Measurements from ENCODE around the gene BCAS3.

The BCAS3 gene

GRCh38 chr17:61387011-61387410 is 709.4 kb downstream of the BCAS3 start:
- TF ChIP-seq POLR2A (IDR thresholded peaks at IDR 0.05; ENCODE audit: low read length): no peak
- no peak for TF ChIP-seq GATA1 (IDR thresholded peaks at IDR 0.05; ENCODE audit: low read depth, low read length)
- no peak for DNase-seq

- no peak for DNase-seq
- TF ChIP-seq POLR2A (IDR thresholded peaks at IDR 0.05; ENCODE audit: low read length) (no peak), GATA1 (IDR thresholded peaks at IDR 0.05; ENCODE audit: low read depth, low read length) (no peak)
Measured at GRCh38 chr17:61387511-61388305, 710.1 kb downstream of the BCAS3 start.

- no peak for TF ChIP-seq POLR2A (IDR thresholded peaks at IDR 0.05; ENCODE audit: low read length)
- TF ChIP-seq GATA1 (IDR thresholded peaks at IDR 0.05; ENCODE audit: low read depth, low read length): no peak
- DNase-seq: no peak
Measured at GRCh38 chr17:61388561-61389356, 711.1 kb downstream of the BCAS3 start.

GRCh38 chr17:61389670-61390478 is 712.2 kb downstream of the BCAS3 start:
- DNase-seq: peak in 1 of 2 experiments; percentile 62
- TF ChIP-seq POLR2A (IDR thresholded peaks at IDR 0.05; ENCODE audit: low read length) (no peak), GATA1 (IDR thresholded peaks at IDR 0.05; ENCODE audit: low read depth, low read length) (no peak)

- no peak for TF ChIP-seq POLR2A (IDR thresholded peaks at IDR 0.05; ENCODE audit: low read length)
- TF ChIP-seq GATA1 (IDR thresholded peaks at IDR 0.05; ENCODE audit: low read depth, low read length): no peak
- no peak for DNase-seq
Measured at GRCh38 chr17:61390479-61390791, 712.8 kb downstream of the BCAS3 start.

GRCh38 chr17:61391595-61392291 is 714.1 kb downstream of the BCAS3 start:
- TF ChIP-seq POLR2A (IDR thresholded peaks at IDR 0.05; ENCODE audit: low read length) (no peak), GATA1 (IDR thresholded peaks at IDR 0.05; ENCODE audit: low read depth, low read length) (no peak)
- DNase-seq: no peak

DNA sequence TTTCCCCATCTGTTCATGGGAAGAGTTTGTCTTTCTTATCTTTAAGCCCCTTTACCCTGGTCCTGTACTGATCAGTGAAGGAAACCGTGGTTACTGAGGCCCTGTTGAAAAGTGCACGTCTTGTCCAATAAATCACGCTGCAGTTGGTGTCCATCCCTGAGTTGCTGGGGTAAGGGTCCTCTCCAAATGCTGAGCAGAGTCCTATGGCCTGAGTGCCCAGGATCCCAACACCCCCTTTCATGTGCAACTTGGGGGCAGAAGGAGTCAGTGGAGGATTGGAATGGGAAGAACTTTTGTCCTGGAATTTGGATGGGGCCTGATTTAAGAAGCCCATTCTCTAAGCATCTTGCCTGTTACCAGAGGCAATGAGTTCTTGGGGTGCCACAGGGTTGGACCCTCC is 715.0 kb downstream of the BCAS3 start:
- TF ChIP-seq GATA1 (IDR thresholded peaks at IDR 0.05; ENCODE audit: low read depth, low read length) (no peak), POLR2A (IDR thresholded peaks at IDR 0.05; ENCODE audit: low read length) (no peak)
- no peak for DNase-seq

DNA sequence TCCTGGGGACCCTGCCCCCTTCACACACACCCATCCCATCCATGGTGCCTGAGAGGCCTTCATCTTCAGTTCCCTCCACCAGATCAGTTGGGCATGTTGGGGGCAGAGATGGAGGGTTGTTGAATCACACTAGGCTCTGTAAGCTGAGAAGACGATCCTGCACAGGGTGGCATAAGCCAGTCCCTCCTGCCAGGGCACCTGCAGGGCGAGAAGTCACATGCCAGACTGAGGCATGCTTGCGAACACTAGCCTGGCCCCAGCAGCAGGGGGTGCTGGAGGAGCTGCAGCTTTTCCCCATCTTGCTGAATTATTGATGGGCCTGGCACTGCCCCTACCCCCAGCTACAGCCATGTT is 715.9 kb downstream of the BCAS3 start:
- DNase-seq: no peak
- TF ChIP-seq GATA1 (IDR thresholded peaks at IDR 0.05; ENCODE audit: low read depth, low read length) (no peak), POLR2A (IDR thresholded peaks at IDR 0.05; ENCODE audit: low read length) (no peak)

DNA sequence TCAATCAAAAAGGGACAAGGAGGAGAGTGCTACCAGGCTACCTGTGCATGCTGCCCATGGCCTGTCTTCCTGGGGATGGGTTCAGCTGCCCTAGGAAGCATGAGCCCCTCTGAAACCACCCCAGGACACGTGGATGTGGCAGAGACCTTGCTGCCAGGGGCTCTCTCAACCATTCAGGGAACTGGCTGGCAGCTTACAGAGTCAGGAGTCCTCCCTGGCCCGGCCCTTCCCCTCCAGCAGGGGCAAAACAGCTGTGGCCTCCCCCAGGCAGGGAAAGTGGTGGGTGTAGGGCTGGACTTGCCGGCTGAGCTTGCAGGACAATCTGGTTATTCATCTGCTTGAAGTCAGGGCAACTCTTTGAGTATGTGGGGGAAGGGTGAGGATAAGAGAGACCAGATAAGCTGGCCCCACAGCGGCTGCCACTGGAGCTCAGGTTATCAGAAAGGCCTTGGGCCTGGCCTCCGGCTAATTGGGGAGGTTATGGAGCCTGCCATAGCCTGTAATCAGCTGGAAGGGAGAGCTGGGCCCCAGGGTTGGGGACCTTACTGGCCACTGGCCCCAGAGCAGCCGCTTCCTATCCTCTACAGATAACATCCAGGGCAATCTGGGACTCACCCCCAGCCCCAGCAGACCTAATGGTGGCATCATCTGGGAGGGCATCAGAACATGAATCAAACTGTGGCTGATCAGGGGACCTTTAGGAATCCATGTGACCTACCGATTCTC is 716.4 kb downstream of the BCAS3 start:
- TF ChIP-seq POLR2A (IDR thresholded peaks at IDR 0.05; ENCODE audit: low read length) (no peak), GATA1 (IDR thresholded peaks at IDR 0.05; ENCODE audit: low read depth, low read length) (no peak)
- DNase-seq: no peak

DNA sequence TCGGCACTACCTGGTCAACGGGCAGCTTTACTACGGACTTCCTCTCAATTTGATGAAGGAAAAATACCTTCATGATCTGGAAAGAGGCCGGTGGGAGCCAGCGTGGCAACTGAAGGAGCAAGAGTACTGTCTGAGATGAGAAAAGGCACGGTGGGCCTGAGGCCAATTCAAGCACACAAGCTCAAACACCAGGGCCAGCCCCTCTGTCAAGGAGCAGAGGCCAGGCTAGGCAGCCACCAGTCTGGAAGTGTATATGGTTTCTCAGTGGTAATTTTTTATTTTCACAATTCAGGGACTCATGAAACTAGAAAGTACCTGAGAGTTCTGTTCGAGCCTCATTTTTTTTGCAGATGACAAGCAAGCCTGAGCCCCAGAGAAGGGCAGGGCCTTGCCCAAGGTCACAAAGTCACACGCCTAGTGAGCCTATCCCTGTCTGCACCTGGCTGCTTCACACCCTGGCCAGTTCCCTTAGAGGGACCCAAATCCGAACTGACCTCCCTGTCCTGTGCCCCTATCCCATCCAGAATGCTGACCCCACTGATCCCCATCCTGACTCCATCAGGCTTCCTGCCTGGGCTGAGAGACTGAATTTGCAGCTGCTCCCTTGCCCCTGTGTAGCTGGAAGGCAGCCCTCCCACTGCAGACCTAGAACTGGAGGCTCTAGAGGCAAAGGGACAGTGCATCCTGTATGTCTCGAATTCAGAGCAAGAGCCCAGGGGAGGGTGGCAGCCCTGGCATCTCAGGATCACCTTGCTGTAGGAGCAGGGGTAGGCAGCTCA is 717.2 kb downstream of the BCAS3 start:
- DNase-seq: no peak
- TF ChIP-seq GATA1 (IDR thresholded peaks at IDR 0.05; ENCODE audit: low read depth, low read length) (no peak), POLR2A (IDR thresholded peaks at IDR 0.05; ENCODE audit: low read length) (no peak)

DNA sequence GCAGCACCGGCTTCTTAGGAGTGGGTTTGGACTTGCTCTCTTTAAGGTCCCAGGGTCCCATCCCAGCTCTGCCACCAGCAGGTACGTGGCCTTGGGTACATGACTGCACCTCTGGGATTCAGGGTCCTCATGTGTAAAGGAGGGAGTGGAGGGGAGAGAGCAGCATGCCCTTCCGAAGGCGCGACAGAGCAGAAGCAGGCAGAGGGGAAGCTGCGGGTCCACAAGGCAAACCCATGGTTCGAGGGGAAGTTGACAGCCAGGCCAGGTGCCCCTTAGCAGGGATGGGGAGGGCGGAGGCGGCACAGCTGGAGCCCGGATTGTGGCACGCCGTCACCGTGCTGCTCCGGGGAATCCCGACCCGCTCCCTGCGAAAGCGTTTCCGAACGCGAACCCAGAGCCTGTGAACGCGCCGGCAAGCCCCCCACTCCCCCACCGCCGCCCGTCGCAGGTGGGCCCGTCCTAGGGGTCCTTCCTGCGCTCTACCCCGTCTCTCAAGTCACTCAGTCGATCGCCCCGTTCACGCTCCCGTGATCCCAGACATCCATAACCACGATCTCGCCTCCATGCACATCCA is 717.8 kb downstream of the BCAS3 start:
- no peak for TF ChIP-seq GATA1 (IDR thresholded peaks at IDR 0.05; ENCODE audit: low read depth, low read length)
- TF ChIP-seq POLR2A (IDR thresholded peaks at IDR 0.05; ENCODE audit: low read length): no peak
- DNase-seq: no peak

GRCh38 chr17:61395983-61396585 is 718.4 kb downstream of the BCAS3 start:
- no peak for DNase-seq
- TF ChIP-seq POLR2A (IDR thresholded peaks at IDR 0.05; ENCODE audit: low read length) (no peak), GATA1 (IDR thresholded peaks at IDR 0.05; ENCODE audit: low read depth, low read length) (no peak)

All from erythroblast (primary cell).